HG03565 (cell line): ENCODE results near the gene PHLDB1.

Experiments
- ATAC-seq: cut with Tn5 transposase; IDR thresholded peaks from one replicate; pipeline ENCODE4 v1.9.1; 2021; ENCODE audit warnings: mild to moderate bottlenecking, moderate library complexity; ENCODE audit not compliant: unreplicated experiment

The PHLDB1 gene

DNA sequence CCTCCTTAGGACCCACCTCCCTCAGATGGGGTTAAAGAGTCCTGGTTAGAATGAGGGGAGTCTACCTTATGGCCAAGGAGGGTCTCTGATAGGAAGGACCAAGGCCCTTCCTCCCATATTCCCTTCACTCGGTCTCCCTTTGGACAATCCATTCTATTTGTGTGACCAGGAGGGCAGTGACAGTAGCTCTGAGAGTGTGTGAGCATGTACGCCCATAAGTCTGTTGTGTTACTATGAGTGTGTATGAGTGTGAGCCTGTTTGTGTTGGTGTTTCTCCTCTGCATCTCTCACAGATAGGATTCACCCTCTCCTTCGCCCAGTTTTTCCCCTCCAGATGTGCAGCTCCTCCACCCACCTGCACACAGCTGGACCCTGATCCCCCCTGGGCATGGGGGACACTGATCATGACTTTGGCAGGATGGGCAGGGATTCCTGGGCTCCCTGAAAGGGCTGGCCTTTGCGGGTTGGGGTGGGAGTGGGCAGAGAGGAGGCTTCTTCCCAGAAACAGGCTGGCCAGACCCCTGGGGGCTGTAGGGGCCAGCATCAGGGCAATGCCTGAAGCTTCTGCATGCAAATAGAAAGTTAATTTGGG lies 14.5 kb downstream of the PHLDB1 start:
- no peak for ATAC-seq

DNA sequence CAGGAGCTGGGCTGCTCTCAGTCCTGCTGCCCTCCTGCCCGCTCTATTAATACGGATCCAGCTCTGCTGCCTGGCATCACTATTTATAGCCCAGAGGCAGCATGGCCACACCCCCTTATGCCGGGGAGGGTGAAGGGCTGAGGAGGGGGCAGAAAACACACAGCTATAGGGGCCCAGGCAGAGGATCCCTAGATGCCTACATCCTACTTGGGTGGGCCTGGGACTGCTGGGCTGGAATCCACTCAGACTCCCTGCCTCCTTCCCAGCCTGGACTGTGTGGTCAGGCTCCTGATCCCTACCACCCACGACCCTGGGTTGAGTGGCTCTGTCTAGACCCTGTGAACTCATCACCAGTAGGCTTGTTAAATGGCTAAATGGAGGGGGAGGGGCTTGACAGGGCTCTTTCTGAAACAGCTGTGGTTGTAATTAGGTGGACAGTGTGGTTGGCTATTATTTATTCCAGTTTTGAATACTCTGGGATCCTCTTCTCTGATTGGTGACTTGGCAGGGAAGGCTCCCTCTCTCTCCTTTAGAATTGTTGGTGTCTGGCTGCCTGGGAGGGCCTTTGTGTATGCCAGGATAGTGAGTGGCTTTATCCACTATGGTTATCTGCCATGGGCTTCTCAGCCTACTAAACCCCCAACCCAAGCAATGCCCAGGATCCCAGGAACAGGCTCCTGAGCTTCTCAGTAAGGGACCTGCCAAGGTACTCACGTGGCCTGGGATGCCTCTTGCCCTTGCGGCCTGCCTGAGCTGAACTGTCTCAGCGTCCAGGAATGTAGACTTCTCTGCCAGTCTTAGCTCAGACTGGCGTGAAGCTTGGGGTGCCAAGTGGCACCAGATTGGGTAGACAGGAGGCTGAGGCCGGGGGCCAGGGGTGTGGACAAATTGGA lies 15.2 kb downstream of the PHLDB1 start:
- no peak for ATAC-seq

DNA sequence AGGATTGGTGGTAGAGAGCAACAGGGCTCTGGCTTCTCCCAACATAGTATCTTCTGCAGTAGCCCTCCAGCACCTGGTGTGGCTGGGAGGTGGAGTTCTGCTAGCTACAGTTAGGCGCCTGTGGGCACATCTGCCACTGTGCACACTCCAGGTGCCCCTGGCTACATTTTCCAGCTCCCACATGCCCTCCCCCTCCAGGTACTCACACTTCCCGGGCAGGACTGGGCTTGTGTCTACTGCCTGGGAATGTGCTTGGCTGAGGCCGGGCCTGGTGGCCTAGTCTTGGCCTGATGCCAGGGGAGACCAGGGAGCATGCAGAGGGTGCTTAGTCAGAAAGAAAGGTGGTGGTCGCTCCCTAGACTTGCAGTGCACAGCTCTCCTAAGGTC lies 15.8 kb downstream of the PHLDB1 start:
- ATAC-seq, result no peak

DNA sequence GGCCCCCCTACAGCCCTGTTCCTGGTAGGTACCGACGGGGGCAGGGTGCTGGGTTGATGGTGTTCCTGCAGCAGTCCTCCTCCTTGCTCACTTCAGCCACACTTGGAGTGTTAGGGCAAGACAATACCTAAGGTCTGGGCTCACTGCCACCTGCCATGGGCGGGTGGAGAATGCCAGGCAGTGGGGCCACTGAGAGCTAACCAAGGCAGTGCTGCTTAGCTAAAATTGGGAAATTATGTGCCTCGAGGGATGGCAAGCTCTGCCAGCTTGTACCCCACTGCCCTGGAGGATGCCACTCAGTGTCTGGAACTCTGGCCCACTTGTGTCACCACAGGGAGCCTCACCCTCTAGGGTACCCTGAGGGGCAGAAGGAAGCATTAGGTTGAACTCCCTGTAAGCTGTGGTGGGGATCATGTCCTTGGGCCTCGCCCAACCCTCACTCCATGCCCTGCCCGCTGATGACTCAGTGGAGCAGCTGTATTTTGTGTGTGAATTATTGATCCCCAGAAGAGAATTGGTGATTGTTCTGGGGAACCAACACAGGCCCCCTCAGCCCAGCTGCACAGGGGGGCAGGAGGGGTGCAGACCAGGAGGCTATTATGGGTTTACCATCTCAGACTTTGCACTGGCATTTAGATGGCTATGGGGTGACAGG lies 17.7 kb downstream of the PHLDB1 start:
- no peak for ATAC-seq

DNA sequence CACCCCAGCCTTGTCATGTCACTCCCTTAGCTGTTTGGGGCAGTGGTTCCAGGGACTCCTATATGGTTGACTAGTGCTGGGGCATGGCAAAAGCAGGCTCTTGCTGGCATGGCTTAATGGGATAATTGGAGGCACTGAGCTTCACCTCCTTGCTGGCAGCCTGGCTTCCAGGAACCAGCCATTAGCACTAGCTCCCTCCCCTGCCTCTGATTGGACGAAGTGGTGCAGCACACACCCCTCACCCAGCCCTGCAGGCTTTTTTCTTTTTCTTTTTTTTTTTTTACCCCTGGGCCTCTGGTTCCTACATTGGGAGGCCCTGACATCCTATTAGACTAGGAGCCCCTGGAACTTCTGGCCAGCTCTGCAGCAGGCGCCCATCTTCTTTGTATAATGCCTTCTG lies 18.6 kb downstream of the PHLDB1 start:
- no peak for ATAC-seq

DNA sequence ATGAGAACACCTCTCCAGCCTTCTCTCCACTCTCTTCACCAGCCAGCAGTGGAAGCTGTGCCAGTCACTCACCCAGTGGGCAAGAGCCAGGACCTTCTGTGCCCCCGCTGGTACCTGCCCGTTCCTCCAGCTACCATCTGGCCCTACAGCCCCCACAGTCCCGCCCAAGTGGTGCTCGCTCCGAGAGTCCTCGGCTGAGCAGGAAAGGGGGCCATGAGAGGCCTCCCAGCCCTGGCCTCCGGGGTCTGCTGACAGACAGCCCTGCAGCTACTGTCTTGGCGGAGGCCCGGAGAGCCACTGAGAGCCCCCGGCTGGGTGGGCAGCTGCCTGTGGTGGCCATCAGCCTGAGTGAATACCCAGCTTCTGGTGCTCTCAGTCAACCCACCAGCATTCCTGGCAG lies 20.2 kb downstream of the PHLDB1 start:
- no peak for ATAC-seq

DNA sequence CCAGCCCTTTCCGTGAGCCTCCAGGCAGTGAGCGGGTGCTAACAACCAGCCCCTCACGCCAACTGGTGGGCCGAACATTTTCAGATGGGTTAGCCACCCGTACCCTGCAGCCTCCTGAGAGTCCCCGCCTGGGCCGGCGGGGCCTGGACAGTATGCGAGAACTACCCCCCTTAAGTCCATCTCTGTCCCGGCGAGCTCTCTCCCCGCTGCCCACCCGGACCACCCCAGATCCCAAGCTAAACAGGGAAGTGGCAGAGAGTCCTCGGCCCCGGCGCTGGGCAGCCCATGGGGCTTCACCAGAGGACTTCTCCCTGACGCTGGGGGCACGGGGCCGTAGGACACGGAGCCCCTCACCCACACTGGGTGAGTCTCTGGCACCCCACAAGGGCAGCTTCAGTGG lies 20.6 kb downstream of the PHLDB1 start:
- no peak for ATAC-seq

DNA sequence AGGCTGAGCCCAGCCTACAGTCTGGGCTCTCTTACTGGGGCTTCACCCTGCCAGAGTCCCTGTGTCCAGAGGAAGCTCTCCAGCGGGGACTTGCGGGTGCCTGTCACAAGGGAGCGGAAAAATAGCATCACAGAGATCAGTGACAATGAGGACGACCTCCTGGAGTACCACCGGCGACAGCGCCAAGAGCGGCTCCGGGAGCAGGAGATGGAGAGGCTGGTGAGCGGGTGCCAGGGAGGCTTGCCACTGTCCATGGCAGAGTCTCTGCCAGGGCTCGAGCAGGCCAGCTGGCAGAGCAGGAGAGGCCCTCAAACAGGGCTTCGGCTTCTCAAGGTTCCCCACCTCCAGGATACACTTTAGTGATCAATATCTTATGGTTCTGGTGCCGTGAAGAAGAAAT lies 21.0 kb downstream of the PHLDB1 start:
- ATAC-seq, result no peak

DNA sequence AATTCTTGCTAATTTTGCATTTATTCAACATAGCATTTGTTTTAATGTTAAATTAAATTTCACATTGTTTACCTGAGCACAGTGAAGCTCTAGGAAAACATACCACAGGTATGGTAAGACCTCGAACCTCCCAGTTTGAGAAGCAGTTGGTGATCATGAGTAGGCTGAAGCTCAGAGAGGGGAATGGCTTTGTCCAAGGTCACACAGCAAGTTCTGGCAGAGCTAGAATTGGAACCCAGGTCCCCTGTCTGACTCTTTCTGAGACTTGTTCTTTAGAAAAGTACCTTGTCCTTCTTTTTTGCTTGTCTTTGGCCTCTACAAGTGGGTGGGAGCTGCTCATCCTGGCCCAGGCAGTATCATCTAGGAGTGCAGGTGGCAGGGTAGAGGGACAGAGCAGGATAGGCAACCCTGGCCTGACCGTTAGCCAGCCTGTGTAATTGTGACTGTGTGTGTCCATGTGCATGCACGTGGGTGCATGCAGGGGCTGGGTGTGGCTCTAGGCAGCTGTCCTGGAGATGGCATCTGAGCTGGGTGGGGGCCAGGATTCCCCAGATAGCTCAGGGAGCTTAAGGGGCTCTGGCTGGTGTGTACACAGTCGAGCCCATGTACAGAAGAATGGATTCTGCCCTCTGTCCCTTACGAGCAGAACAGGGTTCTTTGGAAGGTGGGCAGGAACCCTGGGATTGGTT lies 21.6 kb downstream of the PHLDB1 start:
- no peak for ATAC-seq

DNA sequence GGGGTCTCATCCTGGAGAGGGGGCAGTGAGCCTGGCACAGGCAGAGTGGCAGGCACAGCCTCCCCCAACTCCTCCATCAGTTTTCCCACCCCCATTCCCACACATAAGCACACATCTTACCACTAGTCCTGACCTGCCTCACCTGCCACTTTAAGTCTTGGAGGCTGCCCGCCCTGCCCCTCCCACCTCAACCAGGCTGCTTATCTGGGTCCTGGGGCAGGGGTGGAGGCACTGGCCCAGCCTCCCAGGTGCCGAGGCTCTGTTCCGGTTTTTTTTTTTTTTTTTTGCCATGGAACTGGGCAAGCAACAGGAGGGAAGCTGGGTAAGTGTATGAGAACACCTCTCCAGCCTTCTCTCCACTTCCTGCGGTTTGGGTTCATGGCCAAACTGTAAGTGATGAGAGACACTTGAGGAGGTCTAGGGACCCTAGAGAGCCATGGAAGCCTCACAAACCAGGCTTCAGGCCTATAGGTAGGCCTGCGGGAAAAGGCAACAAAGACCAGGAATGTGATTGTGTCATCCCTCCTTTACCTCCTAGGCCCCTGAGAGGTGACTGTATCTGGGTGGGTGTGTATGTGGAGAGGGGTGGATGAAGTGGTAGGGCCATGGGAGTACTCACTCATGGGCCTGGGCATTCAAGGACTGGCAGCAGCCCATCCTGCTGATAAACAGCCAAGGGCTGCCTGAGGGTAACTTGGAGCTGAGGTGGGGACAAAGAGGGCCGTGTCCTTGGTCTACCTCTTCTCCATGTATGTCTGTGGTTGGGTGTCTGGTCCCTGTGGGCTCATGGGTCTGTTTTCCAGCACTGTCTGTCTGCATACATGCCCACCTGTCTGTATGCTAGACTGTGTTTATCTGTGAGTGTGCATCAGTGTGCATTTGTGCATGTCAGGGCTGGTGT lies 22.6 kb downstream of the PHLDB1 start:
- no peak for ATAC-seq

DNA sequence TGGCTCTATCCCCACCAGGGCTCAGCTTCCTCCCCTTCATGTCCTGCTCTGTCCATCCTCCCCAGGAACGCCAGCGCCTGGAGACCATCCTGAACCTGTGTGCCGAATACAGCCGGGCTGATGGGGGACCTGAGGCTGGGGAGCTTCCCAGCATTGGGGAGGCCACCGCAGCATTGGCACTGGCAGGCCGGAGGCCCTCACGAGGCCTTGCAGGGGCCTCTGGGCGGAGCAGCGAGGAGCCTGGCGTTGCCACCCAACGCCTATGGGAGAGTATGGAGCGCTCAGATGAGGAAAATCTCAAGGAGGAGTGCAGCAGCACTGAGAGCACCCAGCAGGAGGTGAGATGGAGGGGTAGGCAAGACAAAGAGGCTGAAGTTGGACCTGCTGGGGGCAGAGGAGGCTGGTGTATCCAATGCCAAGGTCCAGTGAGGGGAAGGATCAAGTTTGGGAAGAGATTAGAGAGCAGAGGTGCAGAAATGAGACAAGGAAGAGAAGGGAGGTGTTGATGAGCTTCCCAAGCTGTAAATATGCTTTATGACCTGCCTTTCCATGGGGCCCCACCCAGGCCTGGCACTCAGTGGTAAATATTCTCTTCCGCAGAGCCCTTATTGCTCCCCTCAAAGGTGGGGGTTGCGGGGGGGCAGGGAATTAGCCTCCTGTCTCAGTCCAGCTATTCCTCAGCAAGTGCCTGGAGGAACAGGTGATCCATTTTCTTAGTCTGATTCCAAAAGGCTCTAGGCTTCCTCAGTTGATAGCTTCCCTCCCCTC lies 23.9 kb downstream of the PHLDB1 start:
- ATAC-seq, result no peak

DNA sequence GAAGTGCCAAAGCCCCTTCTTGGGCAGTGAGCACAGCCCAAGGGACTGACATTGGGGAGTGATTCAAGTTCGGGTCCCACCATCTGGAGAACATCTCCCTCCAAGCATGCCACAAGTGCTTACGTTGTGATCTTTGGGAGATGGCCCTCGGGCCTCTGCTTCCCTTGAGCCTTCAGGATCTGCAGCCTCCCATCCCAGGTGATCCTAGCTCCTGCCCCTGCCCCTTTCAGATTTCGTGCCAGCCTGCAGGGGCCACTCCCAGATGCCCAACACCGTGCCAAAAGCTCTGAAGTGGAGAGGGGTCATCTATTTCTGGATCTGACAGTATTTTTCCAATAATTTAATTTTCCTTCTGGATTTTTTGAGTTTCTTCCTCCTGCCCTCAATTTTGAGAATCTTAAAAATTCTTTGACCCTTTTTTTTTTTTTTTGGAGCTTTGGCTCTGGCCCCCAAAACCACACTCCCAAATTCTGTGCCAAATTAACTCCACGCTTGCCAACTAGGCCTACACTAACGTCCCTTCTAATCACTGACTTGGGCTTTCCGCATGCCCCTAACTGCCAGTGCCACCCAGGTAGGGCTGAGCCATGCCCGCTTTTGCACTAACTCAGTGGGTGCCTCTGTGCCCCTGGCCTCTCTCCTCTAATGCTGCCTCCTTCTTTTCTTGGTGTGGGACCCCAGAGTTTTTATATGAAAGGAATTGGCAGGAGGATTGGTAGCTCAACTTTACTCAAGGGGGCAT lies 25.3 kb downstream of the PHLDB1 start:
- ATAC-seq, result no peak

DNA sequence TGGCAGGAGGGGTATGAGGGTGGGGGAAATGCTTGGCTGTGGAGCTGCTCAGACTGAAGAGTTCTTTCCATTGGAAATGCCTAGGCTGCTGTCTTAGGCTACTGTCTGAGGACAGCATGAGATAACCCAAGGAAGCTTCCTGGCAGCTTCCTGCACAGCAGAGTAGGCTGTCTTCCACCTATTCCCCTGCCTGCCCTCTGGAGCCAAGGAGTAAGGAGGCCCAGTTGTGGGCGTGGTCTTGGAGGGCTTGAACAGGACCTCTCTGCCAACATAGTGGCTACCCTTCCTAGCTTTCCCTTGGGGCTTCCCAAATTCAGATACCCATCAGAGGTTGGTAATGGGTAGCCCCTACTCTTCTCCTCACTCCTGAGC lies 25.9 kb downstream of the PHLDB1 start:
- no peak for ATAC-seq

DNA sequence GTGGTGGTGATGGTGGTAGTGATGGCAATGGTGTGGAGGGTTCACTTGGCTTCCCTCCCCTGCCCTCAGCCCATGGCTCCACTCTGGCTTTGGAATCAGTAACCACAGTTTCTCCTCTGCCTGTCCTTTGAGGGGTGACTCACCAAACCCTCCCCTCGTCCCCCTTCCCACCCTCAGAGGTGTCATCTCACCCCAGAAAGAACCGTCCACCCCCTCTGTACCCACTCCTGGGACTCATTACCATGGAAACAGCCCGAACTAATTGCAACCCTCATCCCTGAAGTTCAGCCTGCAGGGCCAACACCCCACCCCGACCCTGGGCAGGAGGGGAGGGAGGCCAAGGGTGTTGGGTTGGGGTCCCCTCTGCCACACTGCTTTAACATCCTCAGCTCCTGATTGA lies 26.6 kb downstream of the PHLDB1 start:
- no peak for ATAC-seq

DNA sequence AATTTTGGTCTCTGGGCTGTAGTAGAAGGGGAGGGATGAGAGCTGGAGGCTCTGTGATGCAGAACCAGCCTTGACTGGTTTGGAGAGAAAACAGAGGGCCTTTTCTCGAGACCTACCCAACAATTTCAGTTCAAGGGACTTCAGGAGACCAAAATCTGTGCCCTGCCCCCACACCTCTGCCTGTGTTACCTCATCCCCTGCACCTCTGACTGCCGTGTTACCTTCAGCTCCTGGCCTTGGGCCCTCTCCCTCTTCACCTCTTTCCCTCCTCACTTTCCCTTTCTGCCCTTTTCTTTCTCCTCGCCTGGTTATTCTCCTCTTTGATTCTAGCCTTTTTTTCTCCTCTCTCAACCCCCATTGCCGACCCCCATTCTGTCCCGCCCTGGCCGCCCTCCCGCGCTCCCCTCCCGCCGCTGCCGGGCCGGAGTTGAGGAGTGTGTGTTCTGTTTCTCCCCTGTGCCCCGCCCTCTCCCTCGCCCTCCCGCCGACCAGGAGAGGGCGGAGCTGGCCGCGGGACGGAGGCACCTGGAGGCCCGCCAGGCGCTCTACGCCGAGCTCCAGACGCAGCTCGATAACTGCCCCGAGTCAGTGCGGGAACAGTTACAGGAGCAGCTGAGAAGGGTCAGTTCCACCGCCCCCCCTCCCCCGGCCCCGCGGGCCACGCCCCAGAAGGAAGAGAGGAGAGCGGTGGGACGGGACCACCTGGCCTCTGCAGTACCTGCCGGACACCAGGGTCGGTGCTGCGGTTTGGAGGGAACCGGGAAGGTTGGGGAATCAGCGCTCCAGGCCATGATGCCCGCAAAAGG lies 27.2 kb downstream of the PHLDB1 start:
- ATAC-seq, result no peak

DNA sequence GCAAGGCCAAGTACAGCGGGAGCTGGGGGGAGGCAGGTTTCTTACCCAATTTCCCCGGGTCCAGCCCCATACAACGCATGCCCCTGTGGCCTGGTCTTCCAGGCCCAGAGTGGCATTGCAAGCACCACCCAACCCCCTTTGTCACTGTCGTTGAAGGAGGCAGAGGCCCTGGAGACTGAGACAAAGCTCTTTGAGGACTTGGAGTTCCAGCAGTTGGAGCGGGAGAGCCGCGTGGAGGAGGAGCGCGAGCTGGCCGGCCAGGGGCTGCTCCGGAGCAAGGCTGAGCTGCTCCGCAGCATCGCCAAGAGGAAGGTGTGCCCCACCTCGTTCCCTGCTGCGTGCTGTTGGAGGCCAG lies 27.8 kb downstream of the PHLDB1 start:
- no peak for ATAC-seq

DNA sequence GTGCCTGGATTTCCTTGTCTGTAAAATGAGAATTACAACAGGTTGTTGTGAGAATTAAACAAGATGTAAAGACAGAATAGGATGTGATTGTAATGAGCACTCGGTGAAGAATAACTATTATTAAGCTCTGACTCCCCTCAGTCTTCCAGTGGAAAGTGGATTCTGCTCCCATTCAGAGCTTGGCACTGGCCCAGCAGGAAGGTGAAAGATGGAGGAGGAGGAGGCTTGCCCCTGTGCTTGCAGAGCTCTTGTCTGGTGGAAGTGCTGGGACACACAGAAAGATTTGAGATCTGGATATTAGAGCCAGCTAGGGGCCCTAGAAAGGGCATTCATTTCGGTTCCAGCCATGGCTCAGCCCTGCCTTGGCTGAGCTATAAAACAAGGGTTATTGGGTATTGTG lies 28.2 kb downstream of the PHLDB1 start:
- ATAC-seq, result no peak

DNA sequence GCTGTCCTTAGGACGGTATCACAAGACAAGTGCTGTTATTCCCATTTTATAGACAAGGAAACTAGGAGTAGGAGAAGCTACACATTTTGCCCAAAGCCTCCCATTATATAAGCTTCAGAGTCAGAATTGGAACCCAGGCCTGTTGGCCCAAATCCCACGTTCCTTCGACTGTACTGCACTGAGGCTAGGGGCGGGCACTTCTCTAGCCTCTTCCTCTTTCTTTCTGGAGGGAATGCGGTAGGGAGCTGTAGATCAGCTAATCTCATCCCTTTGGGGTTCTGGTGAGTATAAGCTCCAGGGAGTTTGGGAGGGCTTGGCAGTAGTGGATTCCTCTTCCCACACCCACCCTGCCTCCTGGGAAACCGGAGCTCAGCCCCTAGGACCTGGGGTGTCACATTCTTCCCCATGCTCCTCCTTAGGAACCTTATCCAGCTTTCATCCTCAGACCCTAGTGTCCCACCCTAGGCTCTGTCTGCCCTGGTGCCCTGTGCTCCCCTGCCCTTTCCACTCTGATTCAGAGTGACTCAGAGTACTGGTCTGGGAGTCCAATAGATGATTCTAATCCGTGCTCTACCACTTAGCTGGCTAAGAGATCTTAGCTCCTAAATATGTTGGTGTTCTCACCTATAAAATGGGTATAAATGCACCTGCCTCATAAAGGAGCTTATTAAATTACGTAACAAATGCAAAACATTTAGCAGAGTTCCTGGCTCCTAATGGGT lies 29.3 kb downstream of the PHLDB1 start:
- no peak for ATAC-seq
